Parathyroid adenoma (tissue), 2 donors: ENCODE measurements around the gene XPNPEP3.

Experiments used
- H2AFZ ChIP-seq: fragments of 300-600 bp; sonication (generic); one replicate; pipeline ENCODE4 v1.7.0; 2017; ENCODE audit warnings: antibody characterized with exemption, mild to moderate bottlenecking
- H3K27ac ChIP-seq: fragments of 300-600 bp; sonication (generic); one replicate; pipeline ENCODE4 v1.7.0; 2017
- H3K27me3 ChIP-seq: fragments of 300-600 bp; sonication (generic); one replicate; pipeline ENCODE4 v1.7.0; 2017; ENCODE audit warnings: low read length; ENCODE audit not compliant: control insufficient read depth, insufficient read depth
- H3K36me3 ChIP-seq: fragments of 300-600 bp; sonication (generic); one replicate; pipeline ENCODE4 v1.7.0; 2017; ENCODE audit warnings: low read length; ENCODE audit not compliant: control insufficient read depth, insufficient read depth
- H3K4me1 ChIP-seq: fragments of 300-600 bp; sonication (generic); one replicate; pipeline ENCODE4 v1.7.0; 2017; ENCODE audit warnings: control low read depth
- H3K4me2 ChIP-seq: fragments of 300-600 bp; sonication (generic); one replicate; pipeline ENCODE4 v1.7.0; 2017; ENCODE audit warnings: low read length
- H3K4me3 ChIP-seq: fragments of 300-600 bp; sonication (generic); one replicate; pipeline ENCODE4 v1.7.0; 2017; ENCODE audit warnings: low read depth, low read length
- H3K79me2 ChIP-seq: fragments of 300-600 bp; sonication (generic); one replicate; pipeline ENCODE4 v1.7.0; 2017; ENCODE audit warnings: control low read depth
- H3K9ac ChIP-seq: fragments of 300-600 bp; sonication (generic); one replicate; pipeline ENCODE4 v1.7.0; 2017; ENCODE audit warnings: mild to moderate bottlenecking
- H3K9me3 ChIP-seq: fragments of 300-600 bp; sonication (generic); one replicate; pipeline ENCODE4 v1.7.0; 2017; ENCODE audit warnings: low read length; ENCODE audit not compliant: control insufficient read depth
- CTCF ChIP-seq: fragments of 300-600 bp; sonication (generic); IDR thresholded peaks from one replicate; pipeline ENCODE4 v1.7.0; 2017; ENCODE audit warnings: antibody characterized with exemption, mild to moderate bottlenecking
- donor health status: primary hyperparathyroidism.

XPNPEP3 gene

GRCh38 chr22:40955571-40955970 is 98.6 kb downstream of the XPNPEP3 start:
- H3K4me1 ChIP-seq = peaks cover 10% of the 10 kb centered on the region
- no peaks in the 10 kb centered on the region for H3K27me3 ChIP-seq
- no peak overlapping the region for H3K9ac ChIP-seq
- H3K9me3 ChIP-seq = no peaks in the 10 kb centered on the region
- no peak overlapping the region for H3K27ac ChIP-seq
- no peaks in the 10 kb centered on the region for H3K36me3 ChIP-seq
- H3K4me2 ChIP-seq = no peak overlapping the region
- H3K4me3 ChIP-seq = peak overlapping the region; percentile 15
- peaks cover 23% of the 10 kb centered on the region for H3K79me2 ChIP-seq
- no peak for TF ChIP-seq CTCF
- no peak overlapping the region for H2AFZ ChIP-seq

DNA sequence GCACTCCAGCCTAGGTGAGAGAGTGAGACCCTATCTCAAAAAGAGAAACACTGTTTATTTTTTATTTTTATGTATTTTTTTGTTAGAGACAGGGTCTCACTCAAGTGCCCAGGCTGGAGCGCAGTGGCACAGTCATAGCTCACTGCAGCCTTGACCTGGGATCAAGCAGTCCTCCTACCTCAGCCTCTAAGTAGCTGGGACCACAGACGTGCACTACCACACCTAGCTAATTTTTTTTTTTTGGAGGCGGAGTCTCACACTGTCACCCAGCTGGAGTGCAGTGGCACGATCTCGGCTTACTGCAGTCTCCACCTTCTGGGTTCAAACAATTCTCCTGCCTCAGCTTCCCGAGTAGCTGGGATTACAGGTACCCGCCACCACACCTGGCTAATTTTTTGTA is 100.7 kb downstream of the XPNPEP3 start:
- Histone ChIP-seq H3K9ac (no peak overlapping the region), H3K27ac (no peak overlapping the region), H3K27me3 (no peaks in the 10 kb centered on the region), H3K9me3 (no peaks in the 10 kb centered on the region), H3K4me2 (no peak overlapping the region), H3K4me3 (no peak overlapping the region), H3K79me2 (peaks cover 18% of the 10 kb centered on the region), H2AFZ (no peak overlapping the region), H3K4me1 (peaks cover 6% of the 10 kb centered on the region), H3K36me3 (no peaks in the 10 kb centered on the region)
- no peak for TF ChIP-seq CTCF

GRCh38 chr22:40958299-40958698 is 101.4 kb downstream of the XPNPEP3 start:
- TF ChIP-seq CTCF = no peak
- H3K9me3 ChIP-seq = no peaks in the 10 kb centered on the region
- no peaks in the 10 kb centered on the region for H3K36me3 ChIP-seq
- H2AFZ ChIP-seq = no peak overlapping the region
- no peaks in the 10 kb centered on the region for H3K27me3 ChIP-seq
- H3K4me3 ChIP-seq = no peak overlapping the region
- H3K27ac ChIP-seq = no peak overlapping the region
- H3K79me2 ChIP-seq = peaks cover 15% of the 10 kb centered on the region
- H3K9ac ChIP-seq = no peak overlapping the region
- H3K4me1 ChIP-seq = peaks cover 6% of the 10 kb centered on the region
- H3K4me2 ChIP-seq = no peak overlapping the region

- Histone ChIP-seq H2AFZ (no peak overlapping the region), H3K27ac (no peak overlapping the region), H3K9me3 (no peaks in the 10 kb centered on the region), H3K4me2 (no peak overlapping the region), H3K79me2 (peaks cover 17% of the 10 kb centered on the region), H3K9ac (no peak overlapping the region), H3K27me3 (no peaks in the 10 kb centered on the region), H3K4me1 (peaks cover 3% of the 10 kb centered on the region), H3K4me3 (no peak overlapping the region), H3K36me3 (no peaks in the 10 kb centered on the region)
- no peak for TF ChIP-seq CTCF
These were observed 103.2 kb downstream of the XPNPEP3 start for GRCh38 chr22:40960145-40960544.

- H3K27ac ChIP-seq = no peak overlapping the region
- H3K4me2 ChIP-seq = peak overlapping the region; percentile 19
- H3K4me1 ChIP-seq = no peaks in the 10 kb centered on the region
- no peak overlapping the region for H3K9ac ChIP-seq
- no peak overlapping the region for H2AFZ ChIP-seq
- H3K36me3 ChIP-seq = no peaks in the 10 kb centered on the region
- no peak for TF ChIP-seq CTCF
- H3K9me3 ChIP-seq = no peaks in the 10 kb centered on the region
- peaks cover 4% of the 10 kb centered on the region for H3K79me2 ChIP-seq
- no peak overlapping the region for H3K4me3 ChIP-seq
- H3K27me3 ChIP-seq = no peaks in the 10 kb centered on the region
These were observed 109.2 kb downstream of the XPNPEP3 start for GRCh38 chr22:40965936-40966725.
